Dedifferentiated amniotic fluid mesenchymal stem cell (primary cell): ENCODE data around the gene RAB40B.
"Not testable (repeated sequence)": the region's sequence is repeated elsewhere in the genome, so short reads cannot be mapped to it uniquely, and the experiment has no call there.

Experiments
- DNase-seq: peaks from one replicate; pipeline ENCODE4 v3.0.0-alpha.2; 2016; ENCODE audit errors: extremely low spot score

Gene RAB40B

GRCh38 chr17:82668024-82668630 lies 30.4 kb downstream of the RAB40B start:
- DNase-seq: no peak

- DNase-seq: no peak
Measured at GRCh38 chr17:82667668-82668000, 30.9 kb downstream of the RAB40B start.

GRCh38 chr17:82666931-82667667 lies 31.4 kb downstream of the RAB40B start:
- no peak for DNase-seq

GRCh38 chr17:82665891-82666290 lies 32.6 kb downstream of the RAB40B start:
- DNase-seq: no peak

- DNase-seq: no peak
Measured at GRCh38 chr17:82665217-82665616, 33.3 kb downstream of the RAB40B start.

- no peak for DNase-seq
Measured at GRCh38 chr17:82664701-82665182, 33.8 kb downstream of the RAB40B start.

GRCh38 chr17:82664276-82664575 lies 34.3 kb downstream of the RAB40B start:
- no peak for DNase-seq

GRCh38 chr17:82663381-82664275 lies 34.9 kb downstream of the RAB40B start:
- DNase-seq: no peak

GRCh38 chr17:82662711-82663261 lies 35.7 kb downstream of the RAB40B start:
- DNase-seq: no peak

- no peak for DNase-seq
Measured at GRCh38 chr17:82661717-82662683, 36.5 kb downstream of the RAB40B start.

- no peak for DNase-seq
Measured at GRCh38 chr17:82659886-82660285, 38.6 kb downstream of the RAB40B start.

GRCh38 chr17:82658796-82659452 lies 39.6 kb downstream of the RAB40B start:
- no peak for DNase-seq

- DNase-seq: no peak
Measured at GRCh38 chr17:82658331-82658730, 40.2 kb downstream of the RAB40B start.

GRCh38 chr17:82657926-82658325 lies 40.6 kb downstream of the RAB40B start:
- DNase-seq: no peak

GRCh38 chr17:82656266-82656665 lies 42.2 kb downstream of the RAB40B start:
- DNase-seq: no peak

GRCh38 chr17:82655523-82655922 lies 43.0 kb downstream of the RAB40B start:
- no peak for DNase-seq

GRCh38 chr17:82655038-82655479 lies 43.4 kb downstream of the RAB40B start:
- DNase-seq: no peak

- DNase-seq: not testable (repeated sequence)
Measured at GRCh38 chr17:82654611-82655010, 43.9 kb downstream of the RAB40B start.

- no peak for DNase-seq
Measured at GRCh38 chr17:82653651-82654528, 44.6 kb downstream of the RAB40B start.

GRCh38 chr17:82650723-82651122 lies 47.8 kb downstream of the RAB40B start:
- DNase-seq: no peak
